ENCODE data around the gene CLEC5A.
"Not testable (repeated sequence)": the region's sequence is repeated elsewhere in the genome, so short reads cannot be mapped to it uniquely, and the experiment has no call there.

Gene CLEC5A

GRCh38 chr7:141946796-141947195 is at the start of gene CLEC5A:
Gene CLEC5A, minus strand, starts transcription at chr7:141946974. Its CDS starts 682 bp downstream, at chr7:141946292.
- DNase-seq (ENCODE audit: low spot score): no peak

DNA sequence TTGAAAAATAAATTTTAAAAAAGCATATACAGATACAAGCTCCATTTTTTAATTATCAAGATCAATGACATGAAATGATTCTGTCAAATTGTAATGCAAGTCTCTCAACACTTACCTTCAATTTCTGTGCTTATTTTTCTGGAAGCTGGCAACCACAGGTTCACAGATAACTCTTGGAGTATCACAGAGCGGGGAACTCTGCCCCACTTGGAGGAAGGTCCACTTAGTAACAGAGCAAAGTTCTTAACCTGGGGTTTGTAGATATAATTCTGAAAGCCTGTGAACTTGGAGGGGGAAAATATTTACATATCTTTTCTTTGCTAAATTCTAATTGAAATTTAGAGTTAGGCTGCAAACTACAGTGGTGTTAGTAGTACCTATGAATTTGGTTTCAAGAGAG is 46.6 kb upstream of the CLEC5A start:
- no peak for DNase-seq (ENCODE audit: low spot score)

DNA sequence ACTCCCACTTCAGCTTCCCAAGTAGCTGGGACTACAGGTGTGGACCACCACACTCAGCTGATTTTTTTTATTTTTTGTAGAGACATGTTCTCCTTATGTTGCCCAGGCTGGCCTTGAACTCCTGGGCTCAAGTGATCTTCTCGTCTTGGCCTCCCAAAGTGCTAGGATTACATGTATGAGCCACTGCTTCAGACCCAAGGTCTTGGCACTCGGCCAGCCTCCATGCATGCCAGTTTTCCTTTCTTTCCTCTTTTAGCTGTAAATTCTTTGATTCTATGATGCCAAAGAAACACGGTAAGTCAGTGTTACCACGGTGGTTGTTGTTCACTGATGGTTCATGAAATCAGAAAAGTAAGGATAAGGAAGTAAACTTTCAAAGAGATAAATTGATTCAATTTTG is 45.9 kb upstream of the CLEC5A start:
- no peak for DNase-seq (ENCODE audit: low spot score)

DNA sequence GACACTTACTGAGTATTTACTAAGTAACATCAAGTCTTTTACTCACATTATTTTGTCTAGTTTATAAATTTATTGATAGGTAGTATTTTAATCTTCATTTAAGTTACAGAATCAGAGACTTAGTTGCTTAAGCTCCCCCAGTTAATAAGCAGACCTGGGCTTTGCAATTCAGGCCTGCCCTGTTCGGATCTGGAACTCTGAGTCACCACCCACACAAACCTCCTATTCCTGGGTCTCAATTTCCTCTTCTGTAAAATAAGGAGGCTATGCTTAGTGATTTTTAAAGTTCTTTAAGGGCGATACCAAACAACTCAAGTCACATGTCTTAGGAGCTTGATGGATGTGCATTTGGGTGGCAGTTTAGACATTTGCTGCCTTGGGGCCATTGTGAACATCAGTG is 45.4 kb upstream of the CLEC5A start:
- DNase-seq (ENCODE audit: low spot score): no peak

GRCh38 chr7:141991140-141991539 is 44.4 kb upstream of the CLEC5A start:
- DNase-seq (ENCODE audit: low spot score): no peak

DNA sequence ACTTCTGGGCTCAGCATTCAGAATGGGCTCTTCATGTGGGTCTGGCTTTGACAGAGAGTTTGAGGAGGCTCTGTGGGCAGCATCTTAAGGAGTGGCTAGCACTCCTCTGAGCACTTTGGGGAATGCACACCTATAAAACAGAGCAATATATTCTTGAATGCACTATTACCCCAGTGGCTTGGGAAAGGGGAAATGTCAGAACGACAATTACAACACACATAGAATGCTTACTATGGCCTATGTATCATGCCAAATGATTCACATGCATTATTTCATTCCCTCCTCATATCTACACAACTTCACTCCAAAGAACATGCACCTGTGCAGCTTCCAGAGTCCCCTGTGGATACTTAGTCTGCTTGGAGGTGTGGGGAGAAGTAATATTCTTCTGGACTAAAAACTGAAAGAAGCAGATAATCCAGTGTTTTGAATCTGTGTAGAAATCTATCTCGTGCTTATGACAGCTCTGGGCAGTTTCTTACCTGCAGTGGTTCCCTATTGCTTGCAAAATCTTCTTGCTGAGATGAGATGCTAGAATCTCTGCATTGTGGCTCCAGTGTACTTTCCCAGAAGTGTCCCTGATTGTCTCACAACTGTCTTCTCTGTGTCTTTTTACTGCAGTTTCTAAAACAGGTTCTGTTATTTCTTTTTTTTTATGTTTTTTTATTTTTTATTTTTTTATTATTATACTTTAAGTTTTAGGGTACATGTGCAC is 43.4 kb upstream of the CLEC5A start:
- no peak for DNase-seq (ENCODE audit: low spot score)

- DNase-seq (ENCODE audit: low spot score): not testable (repeated sequence)
These were observed 41.0 kb upstream of the CLEC5A start for GRCh38 chr7:141987803-141988202.

DNA sequence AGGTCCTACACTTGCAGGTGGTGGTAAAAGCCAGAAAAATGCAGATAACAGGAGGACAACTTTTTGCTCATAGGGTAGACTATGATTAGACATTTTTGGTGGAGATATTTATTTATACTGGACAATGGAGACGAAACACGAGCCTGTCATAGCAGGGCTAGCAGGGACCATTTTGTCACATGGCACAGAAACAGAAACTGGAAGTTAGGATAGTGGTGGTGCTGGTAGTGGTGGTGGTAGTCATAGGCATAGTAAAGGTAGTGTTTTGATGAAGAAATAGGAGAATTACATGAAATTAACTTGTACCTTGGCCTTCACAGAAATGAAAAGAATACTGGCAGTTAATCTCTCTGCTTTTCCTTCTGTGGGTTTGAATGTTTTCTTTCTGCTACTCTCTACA is 40.1 kb upstream of the CLEC5A start:
- DNase-seq (ENCODE audit: low spot score): no peak

DNA sequence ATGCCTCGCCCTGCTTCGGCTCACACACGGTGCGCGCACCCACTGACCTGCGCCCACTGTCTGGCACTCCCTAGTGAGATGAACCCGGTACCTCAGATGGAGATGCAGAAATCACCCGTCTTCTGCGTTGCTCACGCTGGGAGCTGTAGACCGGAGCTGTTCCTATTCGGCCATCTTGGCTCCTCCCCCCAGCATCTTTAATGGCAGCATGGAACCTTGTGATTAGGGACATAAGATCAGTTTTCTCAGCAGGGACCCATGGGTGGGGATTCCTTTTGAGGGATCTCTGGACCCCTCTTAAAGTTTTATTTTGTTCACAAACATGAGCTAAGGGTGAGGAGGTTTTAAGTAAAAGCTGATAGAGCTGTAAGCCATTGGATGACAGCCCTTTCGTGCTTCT is 39.2 kb upstream of the CLEC5A start:
- not testable (repeated sequence) for DNase-seq (ENCODE audit: low spot score)

DNA sequence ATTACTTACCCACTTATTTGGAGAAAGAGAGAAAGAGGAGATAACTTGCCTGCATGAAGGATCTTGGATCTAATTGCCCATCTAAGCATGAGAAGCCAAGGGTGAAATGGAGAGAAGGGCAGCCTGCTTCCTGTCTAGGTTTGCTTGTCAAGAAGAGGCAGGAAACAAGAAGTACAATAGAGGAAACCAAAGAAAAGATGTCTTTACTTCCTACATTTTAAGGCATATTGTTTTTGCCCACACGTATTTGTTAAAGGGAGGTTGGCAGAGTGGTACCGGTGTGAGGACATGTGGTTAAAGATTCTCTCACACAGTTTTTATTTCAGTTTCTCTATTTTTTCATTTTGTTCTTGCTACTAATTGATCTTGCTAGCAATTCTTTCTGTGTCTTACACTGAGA is 32.8 kb upstream of the CLEC5A start:
- DNase-seq (ENCODE audit: low spot score): no peak

DNA sequence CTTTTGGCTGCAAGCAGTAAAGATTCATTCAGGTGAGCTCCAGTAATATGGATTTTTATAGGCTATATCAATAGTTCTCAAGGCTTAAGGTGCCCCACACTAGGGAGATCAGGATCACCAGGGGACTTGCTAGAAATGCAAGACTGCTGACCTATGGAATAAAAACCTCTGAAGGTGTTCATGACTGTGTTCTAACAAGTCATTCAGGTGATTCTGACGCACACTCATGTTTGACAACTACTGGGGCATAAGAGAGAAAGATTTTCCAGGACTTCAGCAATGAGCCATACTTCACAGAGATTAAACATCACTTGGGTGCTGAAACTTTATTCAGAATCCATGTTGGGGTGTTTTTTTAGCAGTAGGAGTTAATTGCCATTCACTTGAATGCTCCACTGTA is 31.6 kb upstream of the CLEC5A start:
- DNase-seq (ENCODE audit: low spot score): no peak

DNA sequence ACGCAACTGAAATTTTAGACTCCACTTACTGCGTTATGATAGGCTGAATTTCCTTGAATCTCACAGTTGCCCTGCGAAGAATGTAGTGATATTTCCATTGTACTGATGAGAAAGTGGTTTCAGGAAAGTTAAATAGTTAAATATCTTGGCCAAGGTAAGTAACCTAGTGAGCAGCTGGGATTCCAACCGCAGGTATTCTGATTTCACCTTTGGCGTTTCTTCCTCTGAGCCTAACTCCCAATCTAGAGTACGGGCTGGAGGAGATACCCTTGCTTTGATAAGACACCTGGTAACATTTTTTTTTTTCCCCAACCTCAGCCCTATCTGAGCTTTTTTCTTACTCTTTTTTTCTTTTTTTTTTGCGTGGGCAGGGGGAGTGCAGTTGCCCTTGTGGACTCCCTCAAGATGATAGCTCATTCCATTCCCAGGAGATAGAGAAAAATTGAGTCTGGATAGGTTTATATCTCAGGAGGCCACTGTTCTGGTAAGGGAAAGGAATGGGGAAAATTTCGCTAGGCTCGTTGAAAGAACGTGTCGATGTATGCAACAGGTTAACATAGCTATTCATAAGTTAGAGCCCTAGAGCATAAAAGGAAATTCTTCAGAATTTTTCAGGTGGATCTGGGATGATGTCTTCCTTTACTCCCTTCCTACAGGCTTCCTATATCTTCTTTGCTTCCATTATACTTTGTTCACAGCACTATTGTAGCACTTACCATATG is 29.9 kb upstream of the CLEC5A start:
- DNase-seq (ENCODE audit: low spot score): no peak

- DNase-seq (ENCODE audit: low spot score): peak; percentile 74
These were observed 29.2 kb upstream of the CLEC5A start for GRCh38 chr7:141975806-141976523.

GRCh38 chr7:141974831-141975230 is 28.1 kb upstream of the CLEC5A start:
- no peak for DNase-seq (ENCODE audit: low spot score)

- no peak for DNase-seq (ENCODE audit: low spot score)
These were observed 26.9 kb upstream of the CLEC5A start, which contains the start of gene TAS2R38 for GRCh38 chr7:141973673-141974072. Gene TAS2R38, minus strand, starts transcription at chr7:141973773. Its CDS starts 84 bp downstream, at chr7:141973689.

- no peak for DNase-seq (ENCODE audit: low spot score)
These were observed 14.1 kb upstream of the CLEC5A start for GRCh38 chr7:141960687-141961422.

DNA sequence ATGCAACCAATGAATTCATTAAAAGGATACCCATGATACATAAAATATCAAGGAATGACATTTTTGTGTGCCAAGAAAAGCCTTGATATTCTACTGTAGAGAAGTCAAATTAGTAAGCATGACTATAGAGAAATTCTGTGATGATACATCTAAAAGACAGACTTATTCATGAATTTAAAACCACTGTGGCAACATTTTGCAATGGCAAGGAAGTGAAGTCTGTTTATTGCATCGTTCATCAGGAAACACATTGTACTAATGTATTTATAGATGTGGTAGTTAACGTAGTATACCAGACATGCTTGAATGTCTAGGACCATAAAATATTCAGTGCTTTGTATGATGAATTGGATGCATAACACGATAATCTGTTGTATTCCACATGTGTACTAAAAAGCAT is 9.3 kb upstream of the CLEC5A start:
- no peak for DNase-seq (ENCODE audit: low spot score)

DNA sequence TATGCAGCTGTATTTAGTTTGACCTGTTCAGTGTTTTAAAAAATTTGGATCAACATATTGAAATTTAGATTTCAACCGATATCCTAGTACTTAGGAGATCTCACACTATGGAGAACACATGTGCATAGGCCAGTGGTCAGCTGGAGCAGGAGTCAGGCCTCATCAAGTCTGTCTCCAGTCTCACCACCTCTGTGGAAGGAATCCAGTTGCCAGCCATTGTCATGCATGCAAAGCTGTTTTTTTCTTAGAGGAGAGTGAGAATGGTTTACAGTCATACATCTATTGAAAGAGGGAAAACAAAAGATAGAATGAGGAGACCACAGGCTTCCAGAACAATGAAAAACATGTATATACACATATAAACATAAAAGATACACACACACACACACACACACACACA is 7.6 kb upstream of the CLEC5A start:
- no peak for DNase-seq (ENCODE audit: low spot score)

DNA sequence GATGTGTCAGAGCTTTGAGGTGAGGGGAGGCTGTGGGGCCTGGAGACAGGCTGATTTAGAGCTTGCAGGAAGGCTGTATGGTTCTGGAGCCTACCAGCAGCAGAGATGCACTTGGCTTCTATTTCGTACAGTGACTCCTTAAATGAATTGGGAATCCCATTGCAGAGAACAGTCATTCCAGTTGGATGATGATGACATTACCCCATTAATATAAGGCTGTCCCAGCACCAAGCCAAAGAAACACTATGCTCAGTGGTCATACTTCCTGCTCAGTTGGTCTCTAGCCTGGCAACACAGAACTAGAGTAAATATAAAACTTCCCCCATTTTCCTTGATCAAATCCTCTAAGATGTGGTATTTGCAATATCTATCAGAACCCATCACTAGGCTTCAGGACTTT is 5.7 kb upstream of the CLEC5A start:
- no peak for DNase-seq (ENCODE audit: low spot score)

GRCh38 chr7:141950806-141951205 is 4.0 kb upstream of the CLEC5A start:
- no peak for DNase-seq (ENCODE audit: low spot score)

GRCh38 chr7:141949911-141950310 is 3.1 kb upstream of the CLEC5A start:
- no peak for DNase-seq (ENCODE audit: low spot score)

DNA sequence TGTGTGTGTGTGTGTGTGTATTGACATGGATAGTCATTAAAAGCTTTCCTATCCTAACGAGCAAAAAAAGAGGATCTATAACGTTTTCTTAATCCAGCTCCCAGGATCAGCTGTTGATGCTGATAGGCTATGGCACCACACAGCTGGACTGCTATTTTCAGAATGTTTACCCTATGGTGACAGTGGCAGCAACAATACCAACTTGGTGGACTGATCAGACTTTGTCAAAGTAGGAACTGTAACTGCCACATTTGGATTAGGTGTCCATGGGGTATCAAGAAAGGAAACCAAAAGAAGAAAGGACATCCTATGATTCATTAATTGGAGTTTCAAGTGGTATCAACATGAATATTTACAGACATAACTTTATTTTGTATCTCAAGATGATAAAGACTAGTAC is 2.7 kb upstream of the CLEC5A start:
- DNase-seq (ENCODE audit: low spot score): no peak
